Middle frontal gyrus (tissue), 1 donor: ENCODE measurements around the gene PRR11.
A peak's percentile ranks its signal among the peaks of the same experiment; 100 is the strongest.
"Not testable (repeated sequence)": the region's sequence is repeated elsewhere in the genome, so short reads cannot be mapped to it uniquely, and the experiment has no call there.

ENCODE experiments used
- DNase-seq: peaks from one replicate; pipeline ENCODE4 v3.0.0-alpha.2; 2015; ENCODE audit warnings: low spot score; ENCODE audit errors: extremely low spot score

Gene PRR11

DNA sequence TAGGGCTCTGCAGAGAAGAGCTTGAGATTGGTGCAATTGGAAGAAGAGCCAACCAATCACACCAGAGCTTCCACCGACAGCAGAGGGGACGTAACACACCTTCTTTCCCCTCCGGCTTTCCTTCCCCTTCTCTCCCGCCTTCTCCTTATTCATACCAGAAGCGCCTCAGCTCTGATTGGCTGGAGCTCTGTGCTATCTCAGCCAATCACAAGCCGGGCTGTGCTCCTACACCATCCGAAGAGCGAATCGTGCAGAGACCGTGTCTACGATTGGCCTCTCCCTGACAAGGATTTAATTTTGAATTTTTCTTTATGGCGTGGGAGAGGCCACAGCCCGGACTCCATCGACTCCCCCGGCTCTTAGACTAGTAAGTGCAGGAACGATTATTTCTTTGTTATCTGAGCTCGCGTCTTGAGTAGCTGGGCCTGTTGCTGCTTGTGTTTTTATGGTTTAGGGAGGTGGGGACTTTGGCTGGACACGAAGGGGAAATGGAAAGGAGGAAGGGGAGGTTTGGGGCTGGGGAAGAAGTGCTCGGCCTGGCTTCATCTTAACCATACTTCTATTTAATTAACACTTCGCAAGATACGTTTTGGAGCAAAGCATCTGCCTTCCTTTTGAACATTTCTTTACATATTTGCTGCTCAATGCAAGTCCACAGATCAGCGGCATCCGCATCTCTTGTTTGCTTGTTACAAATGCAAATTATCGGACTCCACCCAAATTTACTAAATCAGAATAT is at the start of gene PRR11:
Gene PRR11 (plus strand): TSS at position 308 of the 739 bp plus-strand sequence. CDS start 14,007 bp downstream, outside the sequence.
- DNase-seq = peak; percentile 98

DNA sequence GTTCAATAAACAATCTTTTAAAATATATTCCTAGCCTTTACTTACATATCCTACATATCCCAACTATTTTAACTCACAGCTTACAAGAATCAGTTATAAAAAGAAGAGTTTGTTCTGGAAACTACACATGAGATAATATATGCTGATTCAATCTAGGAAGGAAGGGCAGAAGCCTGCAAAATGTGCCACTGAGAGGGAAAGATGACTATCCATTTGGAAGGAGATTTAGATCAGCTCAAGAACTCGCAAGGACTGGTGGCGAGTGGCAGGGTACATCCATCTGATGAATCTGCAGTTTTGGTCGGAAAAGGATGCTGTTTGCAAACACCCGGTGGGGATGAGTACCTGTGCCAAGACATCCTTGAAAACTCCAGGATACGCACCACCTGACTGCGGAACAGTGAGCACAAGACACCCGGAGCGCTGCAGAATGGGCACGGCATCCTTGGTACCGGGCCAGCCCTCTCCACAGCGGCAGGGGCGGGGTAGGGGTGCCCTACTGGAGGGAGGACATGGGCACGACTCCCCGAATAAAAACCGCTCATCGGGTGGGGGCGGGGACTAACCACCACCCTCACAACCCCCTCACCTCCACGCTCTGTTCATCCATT is 49.6 kb upstream of the PRR11 start:
- no peak for DNase-seq

- peak; percentile 92 for DNase-seq
Measured at GRCh38 chr17:59106463-59107305, 48.9 kb upstream of the PRR11 start, which contains the start of gene TRIM37. TRIM37 (minus strand) TSS chr17:59106880; CDS start chr17:59106461, 419 bp downstream.

DNA sequence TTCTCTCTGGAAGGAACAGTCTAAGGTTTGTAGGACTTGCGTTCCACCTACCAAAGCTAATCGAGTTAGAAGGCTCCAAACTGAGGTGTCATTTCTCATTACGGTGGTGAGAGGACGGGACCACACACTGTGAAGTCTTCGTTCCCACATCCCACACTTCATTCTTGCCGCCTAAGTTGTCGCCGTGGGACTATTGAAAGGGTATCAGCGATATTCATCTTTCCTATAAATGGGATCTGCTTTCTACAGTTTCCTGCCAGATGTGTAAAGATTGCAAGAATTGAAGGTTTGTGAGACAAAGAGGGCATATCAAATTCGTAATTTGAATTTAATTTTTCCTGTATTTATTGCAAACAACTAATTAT is 48.3 kb upstream of the PRR11 start:
- no peak for DNase-seq

DNA sequence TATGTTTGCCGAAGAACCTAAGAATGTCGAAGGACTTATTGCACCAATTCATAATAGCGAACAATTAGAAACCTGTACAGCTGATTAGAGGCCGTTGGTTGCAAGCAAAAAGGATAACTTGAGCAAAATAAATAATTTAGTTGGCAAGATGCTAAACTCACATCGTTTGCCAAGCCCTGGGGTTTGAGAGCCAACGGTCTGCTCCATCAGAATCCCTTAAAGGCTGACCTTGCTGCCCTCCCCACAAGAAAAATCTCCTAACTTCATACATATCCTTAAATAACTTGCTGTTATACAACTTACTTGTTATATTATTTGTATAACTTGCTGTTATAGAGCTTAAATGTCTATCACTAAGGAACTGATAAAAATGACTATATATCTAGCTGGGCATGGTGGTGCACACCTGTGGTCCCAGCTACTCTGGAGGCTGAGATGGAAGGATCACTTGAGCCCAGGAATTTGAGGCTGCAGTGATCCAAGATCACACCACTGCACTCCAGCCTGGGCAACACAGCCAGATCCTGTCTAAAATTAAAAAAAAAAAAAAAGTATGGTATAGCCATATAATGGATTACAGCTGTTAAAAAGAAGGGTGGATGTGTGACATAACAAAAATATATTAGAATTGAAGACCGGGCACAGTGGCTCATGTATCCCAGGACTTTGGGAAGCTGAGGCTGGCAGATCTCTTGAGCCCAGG is 47.0 kb upstream of the PRR11 start:
- DNase-seq = no peak

DNA sequence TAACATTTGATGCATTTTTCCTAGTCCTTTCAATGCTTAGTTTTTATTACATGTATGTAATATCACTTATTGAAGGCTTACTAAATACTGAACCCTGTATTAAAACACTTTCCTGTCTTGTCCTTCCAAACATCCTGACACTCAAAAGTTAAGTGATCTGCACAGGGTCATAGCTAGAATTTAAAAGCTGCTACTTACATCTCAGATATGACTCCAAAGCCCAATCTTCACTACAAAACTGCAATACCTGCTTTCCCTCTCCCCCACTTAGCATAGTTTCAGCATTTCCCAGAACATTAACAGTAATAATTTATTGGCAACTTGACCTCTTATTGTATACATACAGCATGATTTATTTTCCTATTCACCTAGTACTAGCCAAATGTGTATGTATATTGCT is 44.6 kb upstream of the PRR11 start:
- DNase-seq = no peak

DNA sequence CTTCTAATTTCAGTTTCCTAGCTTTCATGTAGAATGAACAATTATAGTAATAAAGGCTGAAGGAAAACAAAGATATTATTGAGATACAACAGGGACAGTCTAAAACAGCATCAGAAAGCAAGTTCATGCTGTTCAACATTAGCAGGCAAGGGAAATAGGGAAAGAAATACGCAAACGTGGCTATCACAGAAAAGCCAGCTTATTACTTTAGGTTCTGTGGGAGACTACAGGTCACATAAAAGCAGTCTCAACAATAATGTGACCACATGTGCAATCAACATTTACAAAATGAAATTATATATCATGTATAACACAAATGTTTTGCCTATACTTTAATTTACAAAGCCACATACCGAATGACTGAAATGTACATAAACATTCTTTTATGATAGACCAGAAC is 44.0 kb upstream of the PRR11 start:
- DNase-seq = no peak

- no peak for DNase-seq
Measured at GRCh38 chr17:59115474-59115873, 40.1 kb upstream of the PRR11 start.

GRCh38 chr17:59121901-59122480 is 33.6 kb upstream of the PRR11 start:
- DNase-seq = no peak

GRCh38 chr17:59124665-59125064 is 30.9 kb upstream of the PRR11 start:
- no peak for DNase-seq

- DNase-seq = no peak
Measured at GRCh38 chr17:59126809-59127417, 28.6 kb upstream of the PRR11 start.

GRCh38 chr17:59129814-59130213 is 25.7 kb upstream of the PRR11 start:
- DNase-seq = no peak

DNA sequence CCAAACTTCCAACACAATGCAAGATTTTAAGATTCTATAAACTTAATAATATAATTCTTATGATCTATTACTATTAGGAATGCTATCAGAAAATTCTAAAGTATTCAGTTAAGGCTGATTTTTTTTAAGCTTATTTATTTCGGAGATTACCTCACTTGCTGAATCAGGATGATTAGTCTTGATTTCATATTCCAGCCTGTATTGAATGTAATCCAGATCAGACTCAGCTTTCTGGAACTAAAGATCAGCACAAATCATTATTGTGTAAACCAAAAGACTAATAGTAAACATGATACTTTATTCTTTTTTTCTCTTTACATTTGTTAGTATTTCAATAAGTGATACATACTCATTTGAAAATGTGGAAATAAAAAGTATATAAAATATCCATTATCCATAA is 24.4 kb upstream of the PRR11 start:
- DNase-seq = no peak

DNA sequence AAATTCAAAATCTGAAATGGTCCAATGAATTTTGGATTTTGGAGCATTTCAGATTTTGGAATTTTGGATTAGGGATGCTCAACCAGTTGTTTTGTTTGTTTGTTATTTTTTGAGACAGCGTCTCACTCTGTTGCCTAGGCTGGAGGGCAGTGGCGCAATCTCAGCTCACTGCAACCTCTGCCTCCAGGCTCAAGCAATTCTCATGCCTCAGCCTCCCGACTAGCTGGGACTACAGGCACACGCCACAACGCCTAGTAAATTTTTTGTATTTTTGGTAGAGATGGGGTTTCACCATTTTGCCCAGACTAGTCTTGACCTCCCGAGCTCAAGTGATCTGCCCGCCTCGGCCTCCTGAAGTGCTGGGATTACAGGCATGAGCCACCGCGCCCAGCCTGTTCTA is 17.2 kb upstream of the PRR11 start:
- DNase-seq = not testable (repeated sequence)

DNA sequence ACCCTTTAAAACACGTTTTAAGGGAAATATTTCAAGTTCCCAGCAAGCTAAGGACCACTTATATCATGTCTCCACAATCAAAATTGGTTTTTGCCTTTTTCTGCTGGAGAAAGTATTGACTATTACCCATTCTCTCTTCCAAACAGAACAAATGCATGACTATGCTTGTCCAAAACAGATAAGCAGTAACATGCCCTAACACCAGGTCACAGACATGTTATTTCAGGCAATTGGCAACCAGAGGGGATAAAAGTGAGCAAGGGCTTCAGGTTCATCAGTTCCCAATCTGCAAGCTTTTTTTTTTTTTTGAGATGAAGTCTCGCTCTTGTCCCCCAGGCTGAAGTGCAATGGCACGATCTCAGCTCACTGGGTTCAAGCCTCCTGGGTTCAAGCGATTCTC is 15.6 kb upstream of the PRR11 start:
- DNase-seq = no peak

- DNase-seq = no peak
Measured at GRCh38 chr17:59141860-59142259, 13.7 kb upstream of the PRR11 start.

GRCh38 chr17:59145571-59146096 is 9.9 kb upstream of the PRR11 start:
- no peak for DNase-seq

DNA sequence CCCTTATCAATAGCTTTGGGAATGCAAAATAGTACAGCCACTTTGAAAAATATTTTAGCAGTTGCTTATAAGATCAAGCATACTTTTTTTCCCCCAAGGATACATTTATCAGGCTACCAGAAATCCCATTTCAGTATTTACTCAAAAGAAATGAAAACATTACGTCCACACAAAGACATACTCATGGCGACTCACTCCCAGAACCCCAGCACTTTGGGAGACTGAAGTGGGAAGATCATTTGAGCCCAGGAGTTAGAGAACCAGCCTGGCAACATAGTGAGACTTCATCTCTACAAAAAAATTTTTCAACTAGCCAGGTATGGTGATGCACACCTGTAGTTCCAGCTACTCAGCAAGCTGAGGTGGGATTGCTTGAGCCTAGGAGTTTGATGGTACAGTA is 6.5 kb upstream of the PRR11 start:
- DNase-seq = no peak

GRCh38 chr17:59149841-59150511 is 5.6 kb upstream of the PRR11 start:
- DNase-seq = no peak

DNA sequence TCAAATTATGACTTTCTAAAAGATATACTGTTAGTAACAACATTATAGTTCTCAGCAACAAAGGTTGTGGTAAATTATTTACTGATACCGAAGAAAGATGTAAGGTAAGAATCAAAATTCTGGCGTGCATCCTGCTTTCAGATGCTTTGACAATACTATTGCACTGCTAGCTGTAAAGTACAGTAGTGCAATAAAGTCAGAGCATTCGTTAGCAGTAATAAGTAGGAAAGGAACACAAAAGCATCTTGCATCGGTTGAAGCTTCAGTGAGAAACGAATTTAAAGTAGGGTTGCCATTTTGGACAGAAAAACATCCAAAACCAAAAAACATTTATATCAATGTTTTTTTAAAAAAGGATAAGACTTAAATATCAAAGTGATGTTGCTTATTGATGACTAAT is 4.5 kb upstream of the PRR11 start:
- DNase-seq = no peak
